Activated CD8-positive, alpha-beta memory T cell treated with anti-CD3 and anti-CD28 coated beads, Interleukin-2, amount 50 U/mL, for 1 hour (primary cell): ENCODE measurements around the gene MLLT3.

Experiments
- DNase-seq: peaks from one replicate; pipeline ENCODE4 v3.0.0-alpha.2; 2020; ENCODE audit errors: extremely low read depth

The MLLT3 gene

DNA sequence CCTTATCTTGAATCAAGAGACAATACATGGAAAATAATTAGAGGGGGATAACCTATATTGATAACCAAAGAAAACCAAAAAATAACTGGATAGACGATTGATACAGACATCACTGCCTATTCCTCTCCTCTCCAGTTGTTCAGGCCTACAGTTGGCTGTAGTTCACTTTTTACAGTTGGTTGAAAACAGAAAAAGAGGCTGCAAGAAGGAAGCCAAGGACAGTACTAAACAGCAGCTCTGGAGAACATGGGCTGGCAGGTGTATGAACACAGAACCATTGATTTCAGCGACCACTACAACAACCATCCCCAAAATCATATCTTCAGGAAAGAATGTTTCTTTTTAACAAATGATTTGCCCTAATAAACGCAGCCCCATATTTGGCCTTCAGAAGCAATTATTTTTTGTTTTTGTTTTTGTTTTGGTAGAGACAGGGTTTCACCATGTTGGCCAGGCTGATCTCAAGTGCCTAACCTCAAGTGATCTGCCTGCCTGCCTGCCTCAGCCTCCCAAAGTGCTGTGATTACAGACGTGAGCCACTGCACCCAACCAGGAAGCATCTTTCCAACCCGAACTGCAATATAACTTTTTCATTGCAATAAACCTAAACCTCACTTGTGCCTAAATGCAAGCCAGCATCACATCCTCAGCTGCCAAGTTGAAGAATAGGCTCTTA lies 64.3 kb downstream of the MLLT3 start:
- no peak for DNase-seq

DNA sequence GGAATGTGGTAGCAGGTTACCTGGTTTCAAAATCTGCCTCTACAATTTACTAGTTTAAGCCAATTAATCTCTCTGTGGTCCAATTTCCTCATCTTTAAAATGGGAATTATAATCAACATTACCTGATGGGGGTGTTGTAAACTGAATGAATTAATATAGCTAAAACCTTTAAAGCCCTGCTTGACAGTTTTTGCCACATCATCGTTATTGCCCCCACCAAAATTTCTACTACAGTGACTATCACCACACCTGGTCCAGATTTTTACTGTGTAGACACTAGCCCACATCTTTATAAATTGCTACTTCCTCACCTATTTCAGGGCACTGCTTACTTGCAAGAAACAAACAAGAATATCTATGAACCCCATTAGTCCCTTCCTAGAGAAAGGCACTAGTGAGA lies 65.0 kb downstream of the MLLT3 start:
- no peak for DNase-seq

DNA sequence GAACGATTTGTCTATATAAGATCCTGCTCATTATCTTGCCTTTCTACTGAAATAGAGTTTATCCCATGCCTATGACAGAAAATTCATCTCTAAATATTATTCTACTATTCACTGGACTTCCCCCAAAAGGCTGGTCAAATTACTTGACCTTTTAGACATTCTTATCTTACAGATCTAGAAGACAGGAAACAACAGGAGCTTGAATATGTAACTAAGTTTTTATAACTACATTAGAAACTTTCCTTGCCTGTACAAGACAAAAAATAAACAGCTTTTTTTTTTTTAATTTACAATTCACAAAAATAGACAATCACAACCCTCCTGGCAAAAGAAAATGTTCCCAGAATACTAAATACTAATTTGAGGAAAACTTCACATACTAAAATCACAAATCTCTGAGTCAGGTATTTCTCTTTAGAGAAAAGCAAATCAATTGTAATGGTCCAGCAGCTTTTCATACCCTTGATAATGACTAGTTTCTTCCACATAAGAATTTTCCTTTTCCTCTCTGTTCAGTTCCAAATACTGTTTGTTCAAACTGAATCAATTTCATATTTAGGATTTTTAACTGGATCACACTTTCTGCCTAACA lies 68.6 kb downstream of the MLLT3 start:
- DNase-seq = no peak

DNA sequence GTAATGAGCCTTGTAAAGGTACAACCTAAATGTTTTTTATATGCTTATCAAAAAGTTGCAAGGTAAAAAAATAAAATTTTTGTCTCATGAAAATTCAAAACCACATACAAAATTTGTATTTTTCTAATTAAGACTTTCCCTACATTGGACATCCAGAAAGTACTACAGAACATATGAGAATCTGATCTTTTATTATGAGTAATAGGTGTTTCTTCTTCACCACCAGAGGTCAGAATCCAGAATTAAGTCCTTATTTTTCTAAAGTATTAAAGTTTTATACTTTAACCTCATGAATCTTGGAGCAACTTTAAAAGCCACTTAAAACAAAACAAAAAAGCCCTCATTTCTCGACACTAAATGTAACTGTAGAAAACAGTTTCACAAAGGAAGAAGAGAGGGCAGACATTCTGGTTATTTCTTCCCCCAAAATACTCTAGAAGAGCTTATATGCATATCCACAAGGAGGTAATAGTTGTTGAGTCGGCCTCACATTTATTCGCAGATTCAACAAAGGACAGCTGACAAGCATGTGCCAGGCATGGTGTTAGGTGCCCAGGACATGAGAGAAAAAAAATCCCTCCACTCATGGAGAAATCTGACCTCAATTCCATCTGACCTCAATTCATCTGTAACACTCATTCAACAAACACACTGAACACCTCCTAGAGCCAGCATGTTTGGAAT lies 69.3 kb downstream of the MLLT3 start:
- no peak for DNase-seq

DNA sequence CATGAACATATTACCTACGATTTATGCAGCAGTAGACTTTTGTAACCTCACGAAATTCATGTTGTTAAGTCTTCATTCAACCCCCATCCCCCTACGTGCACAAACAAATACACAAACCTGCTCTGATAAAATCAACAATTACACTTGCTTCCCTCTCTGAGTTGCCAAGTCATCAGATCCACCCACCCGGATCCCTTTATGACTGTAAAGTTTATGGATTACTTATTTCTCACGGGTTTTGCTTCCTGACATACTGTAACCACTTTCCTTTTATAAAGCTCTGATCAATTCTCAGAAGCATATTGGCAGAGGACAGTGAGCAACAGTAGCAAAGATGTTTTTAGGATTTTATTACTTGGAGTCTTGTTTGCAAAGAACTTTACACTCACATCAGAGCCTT lies 70.5 kb downstream of the MLLT3 start:
- no peak for DNase-seq

DNA sequence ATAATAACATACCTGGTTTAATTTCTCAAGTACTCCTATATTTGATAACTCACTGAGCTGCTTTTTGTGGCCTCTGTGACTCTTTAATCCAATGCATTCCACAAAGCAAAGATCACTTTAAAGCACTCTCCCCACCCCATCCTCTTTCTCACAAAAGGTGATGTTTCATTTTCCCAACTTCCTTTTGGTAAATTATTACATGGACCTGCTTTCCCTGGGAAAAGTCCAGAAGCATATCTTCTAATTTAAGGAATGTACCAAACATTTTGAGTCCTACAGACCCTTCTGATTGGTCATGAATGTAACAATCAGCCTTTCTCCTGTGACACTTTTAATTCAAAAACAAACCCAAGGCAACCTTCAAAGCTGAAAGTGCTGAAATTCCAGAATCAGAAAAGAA lies 71.1 kb downstream of the MLLT3 start:
- DNase-seq = no peak

DNA sequence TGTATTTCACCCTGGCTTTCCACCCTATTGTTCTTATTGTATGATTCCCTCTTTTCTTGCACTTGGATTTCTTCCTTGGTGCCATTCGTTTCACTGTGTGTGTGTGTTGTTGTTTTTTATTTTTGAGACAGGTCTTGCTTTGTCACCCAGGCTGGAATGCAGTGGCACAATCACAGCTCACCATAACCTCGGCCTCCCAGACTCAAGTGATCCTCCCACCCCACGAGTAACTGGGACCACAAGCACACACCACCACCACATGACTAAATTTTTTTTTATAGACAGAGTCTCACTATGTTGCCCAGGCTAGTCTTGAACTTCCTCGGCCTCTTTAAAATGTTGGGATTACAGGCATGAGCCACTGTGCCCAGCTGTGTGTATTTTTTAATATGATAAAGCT lies 72.0 kb downstream of the MLLT3 start:
- DNase-seq = no peak

DNA sequence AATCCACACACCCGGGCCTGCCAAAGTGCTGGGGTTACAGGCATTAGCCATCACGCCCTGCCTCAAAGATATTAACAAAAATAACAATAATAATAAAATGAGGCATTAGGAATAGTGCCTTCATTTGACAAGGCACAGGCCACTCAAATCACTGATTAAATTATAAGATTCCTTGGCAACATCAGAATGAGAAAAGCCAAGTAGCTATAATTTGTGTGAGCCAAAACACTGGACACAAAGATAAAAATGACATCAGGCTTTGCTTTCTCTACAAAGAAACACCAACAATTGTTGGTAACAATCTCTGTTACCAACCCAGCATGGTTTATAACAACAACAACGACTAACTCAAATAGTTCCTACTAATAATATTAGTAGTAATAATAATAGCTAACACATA lies 73.2 kb downstream of the MLLT3 start:
- no peak for DNase-seq

DNA sequence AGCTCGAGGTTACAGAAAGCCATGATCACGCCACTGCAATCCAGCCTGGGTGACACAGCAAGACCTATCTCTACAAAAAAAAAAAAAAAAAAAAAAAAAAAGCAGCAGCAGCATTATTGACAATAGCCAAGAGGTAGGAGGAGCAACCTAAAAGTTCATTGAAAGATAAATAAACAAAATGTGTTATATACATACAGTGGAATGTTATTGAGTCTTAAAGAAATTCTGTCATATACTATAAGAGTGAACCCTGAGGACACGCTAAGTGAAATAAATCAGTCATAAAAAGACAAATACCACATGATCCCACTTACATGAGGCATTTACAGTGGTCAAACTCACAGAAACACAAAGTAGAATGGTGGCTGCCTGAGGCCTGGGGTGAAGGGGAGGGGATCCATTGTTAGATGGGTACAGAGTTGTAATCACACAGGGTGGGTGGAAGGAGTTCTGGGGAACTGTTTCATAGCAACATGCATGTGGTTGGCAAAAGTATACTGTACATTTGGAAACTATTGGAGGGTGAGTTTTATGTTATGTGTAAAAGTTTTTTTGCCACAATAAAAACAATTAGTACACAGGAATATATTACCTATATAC lies 77.2 kb downstream of the MLLT3 start:
- DNase-seq = no peak

DNA sequence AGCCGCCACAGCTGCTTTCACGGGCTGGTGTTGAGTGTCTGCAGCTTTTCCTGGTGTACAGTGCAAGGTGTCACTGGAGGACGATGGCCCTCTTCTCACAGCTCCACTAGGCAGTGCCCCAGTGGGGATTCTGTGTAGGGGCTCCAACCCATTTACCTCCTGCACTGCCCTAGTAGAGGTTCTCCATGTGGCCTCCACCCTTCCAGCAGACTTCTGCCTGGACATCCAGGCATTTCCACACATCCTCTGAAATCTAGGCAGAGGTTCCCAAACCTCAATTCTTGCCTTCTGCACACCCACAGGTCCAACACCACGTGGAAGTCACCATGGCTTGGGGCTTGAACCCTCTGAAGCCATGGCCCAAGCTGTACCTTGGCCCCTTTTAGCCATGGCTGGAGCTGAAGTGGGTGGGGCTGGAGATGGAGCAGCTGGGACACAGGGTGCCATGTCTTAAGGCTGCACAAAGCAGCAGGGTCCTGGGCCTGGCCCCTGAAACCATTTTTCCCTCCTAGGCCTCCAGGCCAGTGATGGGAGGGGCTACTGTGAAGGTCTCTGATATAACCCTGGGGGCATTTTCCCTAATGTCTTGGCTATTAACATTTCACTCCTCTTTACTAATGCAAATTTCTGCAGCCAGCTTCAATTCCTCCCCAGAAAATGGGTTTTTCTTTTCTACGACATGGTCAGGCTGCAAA lies 82.0 kb downstream of the MLLT3 start:
- DNase-seq = no peak

DNA sequence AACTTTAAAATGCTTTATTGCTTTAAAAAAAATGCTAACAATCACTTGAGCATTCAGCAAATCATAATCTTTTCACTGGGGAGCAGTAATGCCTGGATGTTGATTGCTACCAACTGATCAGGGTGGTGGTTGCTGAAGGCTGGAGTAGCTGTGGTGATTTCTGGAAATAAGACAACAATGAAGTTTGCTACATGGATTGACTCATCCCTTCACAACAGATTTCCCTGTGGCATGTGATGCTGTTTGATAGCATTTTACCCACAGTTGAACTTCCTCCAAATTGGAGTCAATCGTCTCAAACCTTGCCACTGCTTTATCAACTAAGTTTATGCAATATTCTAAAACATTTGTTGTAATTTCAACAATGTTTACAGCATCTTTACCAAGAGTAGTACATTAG lies 83.3 kb downstream of the MLLT3 start:
- no peak for DNase-seq

DNA sequence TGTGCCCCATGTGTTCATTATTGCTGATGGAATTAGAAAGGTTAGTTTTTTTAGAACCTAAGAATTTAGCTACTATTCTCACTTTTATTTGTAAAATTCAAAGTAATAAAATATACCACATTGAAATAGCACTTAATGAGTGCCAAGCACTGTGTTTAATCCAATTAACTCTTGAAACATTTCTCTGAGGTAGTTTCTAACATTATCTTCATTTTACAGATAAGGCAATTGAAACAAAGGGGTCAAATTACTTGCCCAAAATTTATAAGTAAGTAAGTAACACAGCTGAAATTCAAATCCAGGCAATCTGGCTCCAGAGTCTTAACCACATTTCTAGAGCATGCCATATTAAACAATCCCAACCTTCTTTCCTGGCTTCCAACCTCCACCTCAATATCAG lies 84.2 kb downstream of the MLLT3 start:
- no peak for DNase-seq

DNA sequence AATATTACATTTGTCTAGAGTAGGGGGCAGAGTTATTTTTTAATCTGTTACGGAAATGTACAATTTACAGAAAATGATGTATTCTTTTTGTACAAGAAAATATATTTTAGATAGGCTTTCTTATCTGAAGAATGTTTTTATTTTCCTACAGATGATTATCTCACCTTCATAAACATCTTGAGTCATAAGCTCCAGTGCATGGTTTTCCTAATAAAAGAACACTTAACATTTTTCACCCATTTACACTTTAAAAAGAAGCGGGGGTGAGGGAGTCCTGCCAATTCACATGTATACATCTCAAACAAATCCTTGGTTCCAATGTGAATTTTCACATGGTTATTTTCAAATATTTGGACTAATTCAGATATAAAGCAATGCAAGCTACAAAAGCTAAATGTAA lies 85.0 kb downstream of the MLLT3 start:
- no peak for DNase-seq

DNA sequence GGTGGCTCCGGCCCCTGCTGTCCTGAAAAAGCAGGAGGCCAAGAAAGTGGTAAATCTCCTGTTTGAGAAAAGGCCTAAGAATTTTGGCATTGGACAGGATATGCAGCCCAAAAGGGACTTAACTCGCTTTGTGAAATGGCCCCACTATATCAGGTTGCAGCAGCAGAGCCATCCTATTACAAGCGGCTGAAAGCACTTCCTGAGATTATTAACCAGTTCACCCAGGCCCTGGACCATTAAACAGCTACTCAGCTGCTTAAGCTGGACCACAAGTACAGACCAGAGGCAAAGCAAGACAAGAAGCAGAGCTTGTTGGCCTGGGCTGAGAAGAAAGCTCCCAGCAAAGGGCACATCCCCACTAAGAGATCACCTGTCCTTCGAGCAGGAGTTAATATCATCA lies 89.7 kb downstream of the MLLT3 start:
- no peak for DNase-seq

DNA sequence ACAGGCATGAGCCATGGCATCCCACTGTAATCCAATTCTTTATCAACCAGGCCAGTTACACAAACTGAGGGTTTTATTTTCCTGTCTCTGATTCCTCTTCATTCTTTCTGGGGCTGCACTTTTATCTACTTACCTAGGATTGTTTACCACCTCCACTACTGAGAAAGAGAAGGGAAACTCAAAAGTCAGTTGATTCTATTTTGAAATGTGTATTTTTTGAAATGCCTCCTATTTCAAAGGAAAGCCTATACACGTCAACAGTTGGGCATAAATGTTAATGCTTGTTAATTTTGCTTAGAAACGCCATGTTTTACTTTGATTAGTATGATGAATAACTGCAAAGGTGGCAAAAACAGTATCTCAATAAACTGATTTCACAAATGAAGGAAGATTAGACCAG lies 92.5 kb downstream of the MLLT3 start:
- no peak for DNase-seq

DNA sequence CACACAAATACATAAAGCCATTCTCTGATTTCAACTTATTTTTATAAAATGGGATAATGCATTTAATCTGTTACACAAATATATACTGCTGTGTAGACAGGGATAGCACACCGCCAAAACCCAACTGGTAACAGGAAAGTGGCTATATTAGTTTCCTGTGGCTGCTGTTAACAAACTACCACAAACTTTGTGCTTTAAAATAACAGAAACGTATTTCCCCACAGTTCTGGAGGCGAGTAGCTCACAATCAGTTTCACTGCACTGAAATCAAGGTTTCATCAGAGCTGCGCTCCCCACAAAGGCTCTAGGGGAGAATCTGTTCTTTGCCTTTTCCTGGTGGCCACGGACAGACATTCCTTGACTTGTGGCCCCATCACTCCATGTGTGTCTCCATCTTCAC lies 94.0 kb downstream of the MLLT3 start:
- no peak for DNase-seq

DNA sequence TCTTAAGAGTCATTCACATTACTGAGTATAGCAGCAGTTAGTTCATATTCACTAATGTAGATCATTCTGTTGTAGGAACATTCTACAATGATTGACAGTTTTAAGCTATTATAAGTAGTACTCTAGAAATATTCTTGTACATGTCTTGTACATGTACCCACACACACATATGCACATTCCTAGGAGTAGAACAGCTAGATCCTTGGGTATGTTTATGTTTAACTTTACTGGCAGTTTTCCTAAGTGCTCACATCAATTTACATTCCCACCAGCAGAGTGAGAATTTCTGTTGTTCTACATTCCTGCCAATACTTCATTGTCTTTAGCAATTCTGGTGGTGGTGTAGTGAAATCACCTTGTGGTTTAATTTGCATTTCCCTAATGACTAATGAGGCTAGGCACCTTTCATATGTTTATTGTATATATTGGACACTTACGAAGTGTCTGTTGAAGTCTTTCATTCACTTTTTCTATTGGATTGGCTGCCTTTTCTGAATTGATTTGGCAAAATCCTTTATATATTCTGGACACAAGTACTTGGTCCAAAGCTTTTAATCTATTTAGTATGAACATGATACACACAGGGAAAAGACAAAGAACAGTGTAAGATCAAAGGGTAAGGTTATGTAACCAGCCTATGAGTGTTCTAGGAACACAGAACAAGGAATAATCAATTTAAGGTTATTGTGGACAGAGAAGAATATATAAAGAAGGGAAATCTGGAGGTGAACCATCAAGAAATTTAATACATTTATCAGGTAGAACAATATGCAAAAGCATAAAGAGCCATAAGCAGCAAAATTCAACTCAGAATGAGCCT lies 95.6 kb downstream of the MLLT3 start:
- no peak for DNase-seq

DNA sequence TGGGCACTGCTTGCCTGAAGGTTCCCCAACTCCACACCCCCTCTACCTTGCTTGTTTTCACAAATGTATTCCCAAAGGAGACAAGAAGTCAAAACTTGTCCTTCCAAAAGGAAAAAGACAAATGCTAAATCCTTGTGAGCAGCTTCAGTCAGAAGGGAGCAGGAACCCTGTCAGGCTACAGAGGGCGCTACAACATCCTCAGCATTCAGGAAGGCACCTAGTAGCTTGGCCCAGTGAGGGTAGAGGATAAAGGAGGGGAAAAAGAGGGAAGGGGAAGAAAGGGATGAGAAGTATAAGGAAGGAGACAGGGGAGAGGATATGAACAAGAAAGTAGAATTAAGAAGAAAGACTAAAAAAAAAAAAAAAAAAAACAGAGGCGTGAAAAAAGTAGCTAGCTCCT lies 97.5 kb downstream of the MLLT3 start:
- no peak for DNase-seq

DNA sequence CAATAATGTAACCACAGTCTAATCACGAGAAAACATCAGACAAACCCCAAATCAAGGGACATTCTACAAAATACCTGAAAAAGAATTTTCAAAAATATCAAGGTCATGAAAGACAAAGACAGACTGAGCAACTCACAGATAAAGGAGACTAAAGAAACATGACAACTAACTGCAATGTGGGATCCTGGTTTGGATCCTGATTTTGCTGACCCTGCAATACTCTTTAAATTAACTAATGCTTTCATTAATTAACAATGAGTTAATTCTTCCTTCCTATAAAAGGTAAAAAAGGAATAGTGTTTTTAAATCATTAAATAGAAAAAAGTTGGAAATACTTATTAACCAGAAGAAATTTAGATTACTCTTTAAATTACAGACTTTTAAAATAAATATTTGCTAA lies 103.6 kb downstream of the MLLT3 start:
- no peak for DNase-seq

DNA sequence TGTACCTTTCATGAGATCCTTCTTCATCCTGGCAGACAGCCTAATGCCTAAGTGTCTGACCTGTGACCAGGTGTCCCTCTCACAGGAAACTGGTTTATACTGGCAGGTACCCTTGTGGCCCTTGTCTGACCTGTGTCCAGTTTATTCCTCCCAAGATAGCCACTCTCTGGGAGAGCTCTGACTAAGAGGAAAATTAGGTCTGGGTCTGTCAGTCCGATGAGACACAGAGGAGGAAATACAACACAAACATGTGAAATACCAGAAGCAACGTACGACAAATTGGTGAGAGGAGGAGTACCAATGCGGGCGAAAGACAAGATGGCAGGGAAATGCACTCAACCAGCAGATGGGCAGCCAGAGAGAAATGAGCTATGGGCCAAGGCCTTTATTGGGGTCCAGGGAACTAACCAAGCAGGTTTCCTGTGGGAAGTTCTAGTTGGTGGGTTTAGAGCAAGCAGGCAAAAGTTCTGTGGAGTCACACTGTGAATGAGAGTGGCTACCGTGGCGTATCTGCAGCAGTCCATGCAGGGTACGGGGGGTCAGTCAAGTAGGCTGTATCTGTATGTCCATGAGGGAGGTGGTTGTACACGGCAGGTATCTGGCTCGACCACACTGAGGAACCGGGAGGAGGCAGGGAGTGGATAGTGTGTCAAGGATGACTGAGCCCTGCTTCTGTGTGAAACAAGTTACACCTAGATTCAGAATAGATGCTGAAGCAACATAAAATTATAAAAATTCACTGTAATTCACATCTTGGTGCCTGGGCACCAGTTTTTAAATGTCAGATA lies 109.0 kb downstream of the MLLT3 start:
- DNase-seq = no peak

DNA sequence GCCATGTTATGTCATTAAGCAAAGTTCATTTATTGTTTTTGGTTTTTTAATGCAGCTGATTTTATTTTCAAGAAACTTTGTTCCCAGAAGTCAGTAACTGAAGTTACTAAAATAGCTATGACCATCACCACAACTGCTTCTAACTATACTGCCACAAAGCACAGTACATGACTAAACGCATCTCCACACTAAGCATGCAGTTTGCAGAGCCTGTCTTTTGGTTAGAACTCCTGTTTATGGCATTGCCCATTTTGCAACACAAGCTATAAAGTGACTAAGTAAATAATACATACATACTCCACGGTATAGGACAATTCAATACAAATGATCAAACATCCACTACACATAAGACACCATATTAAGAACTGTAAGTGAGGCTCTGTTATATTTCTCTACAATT lies 109.7 kb downstream of the MLLT3 start:
- no peak for DNase-seq
